ENCODE data around the gene KATNAL1. TPM values are rescaled to one million over a fixed set of nuclear protein-coding genes. Genes with fewer than 3 reads are reported as not detected.
"Not testable (repeated sequence)": the region's sequence is repeated elsewhere in the genome, so short reads cannot be mapped to it uniquely, and the experiment has no call there.

KATNAL1 gene
- total RNA-seq, 1 experiment from 2014 or later: 6.1 TPM

DNA sequence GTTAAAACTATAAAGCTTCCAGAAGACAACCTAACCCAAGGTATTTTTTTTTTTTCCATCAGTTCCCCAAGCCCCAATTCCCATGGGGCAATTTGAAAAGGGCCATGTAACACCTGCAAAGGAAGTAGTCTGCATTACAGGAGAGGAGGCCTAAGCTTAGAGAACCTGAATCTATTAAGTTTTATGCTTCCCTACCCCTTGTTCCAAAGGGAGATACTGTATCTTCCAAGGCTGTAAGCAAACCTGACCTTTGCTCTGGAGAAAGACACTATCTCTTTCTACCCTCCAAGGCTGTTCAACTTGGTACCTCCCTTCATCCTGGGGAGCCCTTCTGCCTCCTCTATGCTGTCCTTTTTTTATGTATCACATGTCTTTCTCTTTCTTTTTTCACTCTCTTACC is 15.0 kb downstream of the KATNAL1 start:
- TF ChIP-seq, protein P1, sequence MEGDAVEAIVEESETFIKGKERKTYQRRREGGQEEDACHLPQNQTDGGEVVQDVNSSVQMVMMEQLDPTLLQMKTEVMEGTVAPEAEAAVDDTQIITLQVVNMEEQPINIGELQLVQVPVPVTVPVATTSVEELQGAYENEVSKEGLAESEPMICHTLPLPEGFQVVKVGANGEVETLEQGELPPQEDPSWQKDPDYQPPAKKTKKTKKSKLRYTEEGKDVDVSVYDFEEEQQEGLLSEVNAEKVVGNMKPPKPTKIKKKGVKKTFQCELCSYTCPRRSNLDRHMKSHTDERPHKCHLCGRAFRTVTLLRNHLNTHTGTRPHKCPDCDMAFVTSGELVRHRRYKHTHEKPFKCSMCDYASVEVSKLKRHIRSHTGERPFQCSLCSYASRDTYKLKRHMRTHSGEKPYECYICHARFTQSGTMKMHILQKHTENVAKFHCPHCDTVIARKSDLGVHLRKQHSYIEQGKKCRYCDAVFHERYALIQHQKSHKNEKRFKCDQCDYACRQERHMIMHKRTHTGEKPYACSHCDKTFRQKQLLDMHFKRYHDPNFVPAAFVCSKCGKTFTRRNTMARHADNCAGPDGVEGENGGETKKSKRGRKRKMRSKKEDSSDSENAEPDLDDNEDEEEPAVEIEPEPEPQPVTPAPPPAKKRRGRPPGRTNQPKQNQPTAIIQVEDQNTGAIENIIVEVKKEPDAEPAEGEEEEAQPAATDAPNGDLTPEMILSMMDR (IDR thresholded peaks at IDR 0.05; ENCODE audit: unreplicated experiment): no peak
- POLR2A ChIA-PET: interaction anchor here (1.3 kb wide), 1 partner anchor 15 kb away, joined by 3 read pairs; the partner anchor contains the start of gene KATNAL1
- Mint-ChIP-seq H3K27me3 (ENCODE audit: insufficient read depth, unreplicated experiment) (no peaks in the 10 kb centered on the region), H3K4me1 (ENCODE audit: insufficient read depth, unreplicated experiment) (no peaks in the 10 kb centered on the region), H3K36me3 (ENCODE audit: insufficient read depth, unreplicated experiment) (no peaks in the 10 kb centered on the region), H3K9me3 (ENCODE audit: unreplicated experiment) (no peaks in the 10 kb centered on the region), H3K4me3 (ENCODE audit: unreplicated experiment) (no peak overlapping the region), H3K27ac (ENCODE audit: low read depth, unreplicated experiment) (no peak overlapping the region)
- no peak for DNase-seq (ENCODE audit: unreplicated experiment)
- intact Hi-C loops (cut with micrococcal nuclease): no loop called here
- CTCF ChIA-PET: no interaction called here
- no TSS peak for BruUV-seq (replicated peaks)

GRCh38 chr13:30290812-30291436 is 16.4 kb downstream of the KATNAL1 start:
- POLR2A ChIA-PET: interaction anchor here (0.6 to 1.3 kb wide), 4 partner anchors 17 to 175 kb away, joined by 3 read pairs; partner anchors contain the start of genes HMGB1 and KATNAL1
- H3K4me1 Mint-ChIP-seq (ENCODE audit: insufficient read depth, unreplicated experiment): no peaks in the 10 kb centered on the region
- H3K27me3 Mint-ChIP-seq (ENCODE audit: insufficient read depth, unreplicated experiment): no peaks in the 10 kb centered on the region
- TF ChIP-seq, protein P1 (IDR thresholded peaks at IDR 0.05; ENCODE audit: unreplicated experiment): no peak
- no peak overlapping the region for H3K4me3 Mint-ChIP-seq (ENCODE audit: unreplicated experiment)
- no peaks in the 10 kb centered on the region for H3K9me3 Mint-ChIP-seq (ENCODE audit: unreplicated experiment)
- intact Hi-C loops (cut with micrococcal nuclease): no loop called here
- no peaks in the 10 kb centered on the region for H3K36me3 Mint-ChIP-seq (ENCODE audit: insufficient read depth, unreplicated experiment)
- CTCF ChIA-PET: interaction anchor here (0.6 to 0.7 kb wide), 4 partner anchors 8 to 577 kb away, joined by 3 to 5 read pairs (median 4); no protein-coding TSS in a partner anchor
- BruUV-seq (replicated peaks): no TSS peak
- H3K27ac Mint-ChIP-seq (ENCODE audit: low read depth, unreplicated experiment): no peak overlapping the region
- no peak for DNase-seq (ENCODE audit: unreplicated experiment)

DNA sequence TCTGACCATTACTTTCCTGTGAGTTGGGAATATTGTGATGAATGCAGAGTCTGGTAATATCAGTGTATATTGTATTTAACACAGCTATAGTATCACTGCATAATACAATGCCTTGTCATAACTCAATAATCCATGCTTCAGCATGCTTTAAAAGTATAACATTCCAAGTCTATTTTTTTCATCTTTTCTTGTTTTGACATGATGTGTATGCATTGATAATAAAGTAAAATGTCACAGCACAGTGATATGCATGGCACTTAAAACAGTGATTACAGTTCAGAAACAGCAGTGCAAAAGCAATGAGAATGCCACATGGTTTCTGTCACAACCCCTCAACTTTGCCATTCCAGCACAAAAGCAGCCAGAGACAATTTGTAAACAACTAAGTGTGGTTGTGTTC is 17.8 kb downstream of the KATNAL1 start:
- BruUV-seq (replicated peaks): no TSS peak
- DNase-seq (ENCODE audit: unreplicated experiment): no peak
- H3K27me3 Mint-ChIP-seq (ENCODE audit: insufficient read depth, unreplicated experiment): no peaks in the 10 kb centered on the region
- CTCF ChIA-PET: no interaction called here
- intact Hi-C loops (cut with micrococcal nuclease): no loop called here
- POLR2A ChIA-PET: interaction anchor here (1.6 kb wide), 1 partner anchor 17 kb away, joined by 5 read pairs; the partner anchor contains the start of gene KATNAL1
- no peaks in the 10 kb centered on the region for H3K4me1 Mint-ChIP-seq (ENCODE audit: insufficient read depth, unreplicated experiment)
- H3K4me3 Mint-ChIP-seq (ENCODE audit: unreplicated experiment): no peak overlapping the region
- no peaks in the 10 kb centered on the region for H3K36me3 Mint-ChIP-seq (ENCODE audit: insufficient read depth, unreplicated experiment)
- H3K9me3 Mint-ChIP-seq (ENCODE audit: unreplicated experiment): no peaks in the 10 kb centered on the region
- H3K27ac Mint-ChIP-seq (ENCODE audit: low read depth, unreplicated experiment): no peak overlapping the region
- TF ChIP-seq, protein P1 (IDR thresholded peaks at IDR 0.05; ENCODE audit: unreplicated experiment): no peak

GRCh38 chr13:30286059-30286458 is 21.3 kb downstream of the KATNAL1 start:
- H3K36me3 Mint-ChIP-seq (ENCODE audit: insufficient read depth, unreplicated experiment): not testable (repeated sequence)

More at GRCh38 chr13:30286059-30286458, 21.3 kb downstream of the KATNAL1 start:
- CTCF ChIA-PET; H3K27ac Mint-ChIP-seq (ENCODE audit: low read depth, unreplicated experiment); H3K27me3 Mint-ChIP-seq (ENCODE audit: insufficient read depth, unreplicated experiment); H3K9me3 Mint-ChIP-seq (ENCODE audit: unreplicated experiment); intact Hi-C loops (cut with micrococcal nuclease); H3K4me3 Mint-ChIP-seq (ENCODE audit: unreplicated experiment); DNase-seq (ENCODE audit: unreplicated experiment); BruUV-seq (replicated peaks); H3K4me1 Mint-ChIP-seq (ENCODE audit: insufficient read depth, unreplicated experiment): not testable (repeated sequence)
- POLR2A ChIA-PET: interaction anchor here (0.6 kb wide), 1 partner anchor 346 kb away, joined by 3 read pairs; no protein-coding TSS in a partner anchor
